ENCODE measurements around the gene ADGRA3.

The ADGRA3 gene

DNA sequence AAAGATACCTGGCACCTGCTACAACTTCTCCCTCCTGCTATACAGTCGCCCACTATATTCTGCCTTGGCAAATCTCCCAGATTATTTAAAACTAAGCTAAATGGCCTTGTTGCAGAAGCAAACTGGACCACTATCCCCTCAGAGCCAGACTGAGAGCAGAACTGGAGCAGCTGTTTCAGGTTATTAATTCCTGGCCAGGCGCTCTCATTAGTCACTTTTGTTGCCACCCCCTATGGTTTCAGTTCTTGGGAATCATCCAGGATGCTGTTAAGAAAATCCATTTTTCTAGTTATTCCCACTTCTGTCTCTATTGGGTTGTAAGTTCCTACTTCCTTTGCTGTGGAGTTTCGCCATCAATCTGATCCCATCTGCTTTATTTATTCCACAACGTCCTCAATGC lies 30.1 kb downstream of the ADGRA3 start:
- no peak for DNase-seq (ENCODE audit: low spot score)
- in situ Hi-C loops (cut with MboI; ENCODE audit: low pct_unique_long_range_greater_than_20kb, low sequenced_read_pairs, unreplicated experiment), result no loop called here
- TF ChIP-seq CTCF (IDR thresholded peaks at IDR 0.05; ENCODE audit: extremely low read depth, insufficient read depth, missing control alignments), result no peak

DNA sequence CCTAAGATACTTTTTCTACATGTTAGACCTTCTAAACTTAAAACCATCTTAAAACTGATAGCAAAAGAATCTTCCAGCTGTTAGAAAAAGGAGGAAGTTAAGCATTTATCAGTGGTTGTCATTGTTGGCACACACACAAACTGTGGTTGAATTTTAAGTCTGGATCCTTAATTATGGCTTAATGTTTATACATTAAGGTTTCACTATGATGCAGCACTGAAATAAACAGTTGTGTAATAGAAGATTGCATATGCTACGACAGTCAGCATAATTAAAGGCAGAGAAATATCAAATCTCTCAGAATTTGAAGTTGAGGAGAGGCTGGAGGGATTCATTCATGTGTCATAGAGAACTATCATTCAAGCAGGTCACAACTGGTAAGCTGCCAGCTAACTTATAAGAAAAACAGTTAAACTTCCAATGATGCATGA lies 32.3 kb downstream of the ADGRA3 start:
- in situ Hi-C loops (cut with MboI; ENCODE audit: low pct_unique_long_range_greater_than_20kb, low sequenced_read_pairs, unreplicated experiment), result no loop called here
- no peak for TF ChIP-seq CTCF (IDR thresholded peaks at IDR 0.05; ENCODE audit: extremely low read depth, insufficient read depth, missing control alignments)
- DNase-seq (ENCODE audit: low spot score), result no peak

DNA sequence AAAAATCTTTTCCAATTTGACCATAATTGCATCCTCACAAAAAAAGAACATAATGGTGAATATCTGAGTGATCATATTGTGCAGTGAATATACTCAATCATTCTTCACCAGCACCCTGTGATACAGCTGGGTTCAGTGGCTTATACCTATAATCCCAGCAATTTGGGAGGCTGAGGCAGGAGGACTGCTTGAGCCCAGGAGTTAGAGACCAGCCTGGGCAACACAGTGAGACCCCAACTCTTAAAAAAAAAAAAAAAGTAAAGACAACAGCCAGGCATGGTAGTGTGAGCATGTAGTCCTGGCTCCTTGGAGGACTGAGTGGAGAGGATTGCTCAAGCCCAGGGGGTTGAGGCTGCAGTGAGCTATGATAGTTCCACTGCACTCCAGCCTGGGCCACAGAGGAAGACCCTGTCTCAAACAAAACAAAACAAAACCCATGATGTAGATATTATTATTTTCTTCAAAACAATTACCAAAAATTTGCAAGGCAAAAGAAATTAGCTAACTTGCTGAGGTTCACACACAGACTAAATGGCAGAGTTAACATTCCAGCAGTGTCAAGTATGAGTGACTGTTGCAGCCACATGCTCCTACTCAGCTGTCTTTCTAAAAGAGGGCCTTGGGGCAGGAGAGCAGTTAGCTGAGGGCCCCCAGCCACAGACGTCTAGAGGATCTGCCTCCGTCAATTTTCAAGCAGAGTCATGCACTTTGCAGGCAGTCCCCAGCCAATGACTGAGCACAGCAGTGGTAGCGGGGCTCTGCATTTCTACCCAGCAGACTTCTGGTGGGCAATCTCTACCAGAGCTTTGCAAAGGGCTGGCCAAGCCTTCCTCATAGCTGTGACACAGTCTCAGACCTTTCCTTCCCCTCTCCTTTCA lies 33.4 kb downstream of the ADGRA3 start:
- no peak for DNase-seq (ENCODE audit: low spot score)
- no peak for TF ChIP-seq CTCF (IDR thresholded peaks at IDR 0.05; ENCODE audit: extremely low read depth, insufficient read depth, missing control alignments)
- in situ Hi-C loops (cut with MboI; ENCODE audit: low pct_unique_long_range_greater_than_20kb, low sequenced_read_pairs, unreplicated experiment), result no loop called here

DNA sequence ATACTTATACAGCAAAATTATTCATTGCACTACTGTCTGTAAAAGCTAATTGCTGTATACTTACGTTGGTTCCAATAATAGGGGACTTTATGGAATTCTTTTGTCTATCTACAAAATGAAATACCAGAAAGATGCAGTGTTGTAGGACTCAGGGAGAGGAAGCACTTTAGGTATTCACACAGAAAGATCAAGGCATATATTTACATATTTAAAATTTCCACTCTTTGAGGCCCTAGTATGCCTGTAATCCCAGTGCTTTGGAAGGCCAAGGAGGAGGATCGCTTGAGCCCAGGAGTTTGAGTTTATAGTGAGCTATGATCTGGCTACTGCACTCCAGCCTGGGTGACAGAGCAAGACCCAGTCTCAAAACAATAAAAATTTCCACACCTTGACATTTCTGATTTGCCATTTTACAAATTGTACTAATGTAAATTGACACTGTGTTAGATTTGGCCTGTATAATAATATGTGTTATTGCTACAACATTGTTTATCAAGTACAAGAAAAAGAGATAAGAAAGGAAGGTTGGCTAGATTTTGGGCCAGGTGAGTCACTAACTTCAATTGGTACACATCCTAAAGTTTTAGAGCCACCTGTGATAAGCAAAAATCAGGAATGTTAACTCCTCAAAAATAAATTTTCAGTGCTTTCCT lies 35.1 kb downstream of the ADGRA3 start:
- no peak for DNase-seq (ENCODE audit: low spot score)
- no peak for TF ChIP-seq CTCF (IDR thresholded peaks at IDR 0.05; ENCODE audit: extremely low read depth, insufficient read depth, missing control alignments)
- in situ Hi-C loops (cut with MboI; ENCODE audit: low pct_unique_long_range_greater_than_20kb, low sequenced_read_pairs, unreplicated experiment), result no loop called here

GRCh38 chr4:22478426-22478825 lies 37.4 kb downstream of the ADGRA3 start:
- in situ Hi-C loops (cut with MboI; ENCODE audit: low pct_unique_long_range_greater_than_20kb, low sequenced_read_pairs, unreplicated experiment), result no loop called here
- no peak for TF ChIP-seq CTCF (IDR thresholded peaks at IDR 0.05; ENCODE audit: extremely low read depth, insufficient read depth, missing control alignments)
- no peak for DNase-seq (ENCODE audit: low spot score)

DNA sequence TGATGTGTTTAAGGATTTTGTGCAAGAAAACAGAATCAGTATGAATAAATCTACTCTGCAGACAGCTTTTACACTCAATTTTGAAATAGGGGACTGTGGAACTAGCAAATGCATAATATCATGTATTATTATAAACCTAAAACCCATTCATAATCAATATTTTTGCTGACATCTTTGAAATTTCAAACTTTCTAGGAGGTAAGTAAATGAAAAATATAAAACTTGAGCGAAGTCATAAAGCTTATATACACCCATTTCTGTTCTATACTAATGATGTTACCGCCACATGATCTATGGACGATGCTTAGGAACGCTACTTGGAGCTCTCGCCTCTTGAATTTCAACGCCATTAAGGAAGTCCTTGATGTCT lies 38.1 kb downstream of the ADGRA3 start:
- no peak for TF ChIP-seq CTCF (IDR thresholded peaks at IDR 0.05; ENCODE audit: extremely low read depth, insufficient read depth, missing control alignments)
- in situ Hi-C loops (cut with MboI; ENCODE audit: low pct_unique_long_range_greater_than_20kb, low sequenced_read_pairs, unreplicated experiment), result no loop called here
- no peak for DNase-seq (ENCODE audit: low spot score)

All from GM13977 (cell line).